HG03103 (cell line): ENCODE measurements around the gene TRIM72.
"Not testable (repeated sequence)": the region's sequence is repeated elsewhere in the genome, so short reads cannot be mapped to it uniquely, and the experiment has no call there.

Source experiments
- ATAC-seq: cut with Tn5 transposase; IDR thresholded peaks from one replicate; pipeline ENCODE4 v1.9.1; 2021; ENCODE audit warnings: low read depth; ENCODE audit not compliant: unreplicated experiment

TRIM72 gene

GRCh38 chr16:31214708-31215286, 878 bp downstream of the TRIM72 start:
- ATAC-seq = no peak

DNA sequence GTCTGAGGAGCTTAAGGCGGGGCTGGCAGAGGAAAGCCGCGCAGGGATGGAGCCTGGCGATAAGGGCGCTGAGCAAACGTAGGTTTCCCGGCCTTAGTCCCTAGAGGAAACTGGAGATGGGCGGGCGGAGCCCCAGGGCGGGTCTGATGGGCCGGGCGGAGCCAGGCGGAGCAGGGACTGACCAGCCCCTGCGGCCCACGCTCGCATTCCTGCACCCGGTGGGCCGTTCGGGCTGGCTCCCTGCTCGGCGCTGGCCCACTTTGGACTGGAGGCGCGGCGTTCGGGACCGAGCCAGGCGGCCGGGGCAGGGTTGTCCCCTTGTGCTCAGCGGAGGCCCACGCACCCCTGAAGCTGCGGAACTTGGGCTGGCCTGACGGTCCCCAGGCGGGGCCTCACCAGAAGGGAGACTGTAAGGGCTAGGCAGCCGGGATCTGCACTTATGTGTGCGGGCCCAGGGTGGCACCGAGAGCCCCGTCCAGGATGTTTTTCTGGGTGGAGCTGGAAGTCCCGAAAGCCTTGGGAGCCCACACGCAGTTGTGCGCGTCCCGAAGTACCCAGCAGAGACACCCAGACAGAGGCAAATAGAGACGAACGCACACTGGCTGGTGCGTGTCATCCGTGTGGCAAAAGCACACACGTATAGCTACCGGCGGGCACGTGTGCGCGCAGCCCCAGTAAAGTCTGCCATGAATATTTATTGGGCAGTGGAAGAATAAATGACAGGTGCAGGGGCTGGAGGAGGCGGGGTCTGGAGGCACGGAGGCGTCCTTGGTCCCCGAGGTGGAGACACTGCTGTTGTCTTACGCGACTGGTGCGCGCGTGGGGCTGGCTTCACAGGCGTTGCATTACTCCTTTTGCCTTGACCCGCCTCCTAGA, 1.6 kb downstream of the TRIM72 start:
- no peak for ATAC-seq

DNA sequence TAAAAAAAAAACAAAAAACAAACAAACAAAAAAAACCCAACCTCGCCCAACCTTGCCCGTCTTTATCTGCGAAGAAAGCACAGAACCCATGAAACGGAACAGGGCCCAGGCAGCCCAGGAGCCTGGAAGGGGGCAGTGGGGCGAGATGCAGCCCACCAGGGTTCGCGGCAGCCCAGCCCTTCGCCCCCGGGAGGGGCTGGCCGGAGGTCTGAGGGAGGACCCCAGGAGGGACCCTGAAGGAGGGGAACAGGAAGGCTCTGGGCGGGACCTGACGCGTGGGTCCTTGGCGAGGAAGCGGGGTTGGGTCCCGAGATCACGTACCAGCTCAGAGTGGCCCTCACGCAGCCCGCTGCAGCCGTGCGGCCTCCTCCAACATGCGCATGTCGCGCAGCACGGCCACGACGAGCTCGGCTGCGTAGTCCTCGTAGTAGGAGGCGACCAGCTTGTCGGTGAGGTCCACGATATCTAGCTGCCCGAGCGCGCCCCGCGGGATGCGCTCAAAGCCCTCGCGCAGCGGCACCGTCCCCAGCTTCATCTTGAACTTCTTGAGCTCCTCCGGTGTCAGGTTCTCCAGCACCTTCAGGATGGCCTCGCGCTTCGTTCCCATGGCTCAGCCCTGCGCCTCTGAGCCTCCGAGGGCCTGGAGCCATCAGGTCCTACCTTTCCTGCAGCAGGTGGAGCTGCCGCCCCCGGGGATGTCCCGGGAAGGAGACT, 2.7 kb downstream of the TRIM72 start, which contains the start of gene PYDC1:
TSS of gene PYDC1 (minus strand) at position 714 of the 714 bp plus-strand sequence. CDS start at position 607, 107 bp downstream.
- ATAC-seq = no peak

DNA sequence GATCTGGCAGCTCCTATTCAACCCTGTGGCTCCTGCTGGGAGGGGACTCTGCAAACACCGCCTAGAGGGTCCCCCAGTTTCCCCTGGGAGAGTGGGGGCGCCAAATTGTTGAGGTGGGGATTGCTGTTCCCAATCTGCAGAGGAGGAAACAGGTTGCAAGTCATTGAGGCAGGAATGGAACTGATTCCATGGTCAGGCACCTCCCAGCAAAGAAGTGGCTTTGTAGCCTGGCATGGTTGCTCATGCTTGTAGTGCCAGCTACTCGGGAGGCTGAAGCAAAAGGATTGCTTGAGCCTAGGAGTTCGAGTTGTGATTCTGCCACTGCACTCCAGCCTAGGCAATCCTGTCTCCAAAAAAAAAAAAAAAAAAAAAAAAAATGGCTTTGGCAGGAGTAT, 3.2 kb downstream of the TRIM72 start:
- no peak for ATAC-seq

DNA sequence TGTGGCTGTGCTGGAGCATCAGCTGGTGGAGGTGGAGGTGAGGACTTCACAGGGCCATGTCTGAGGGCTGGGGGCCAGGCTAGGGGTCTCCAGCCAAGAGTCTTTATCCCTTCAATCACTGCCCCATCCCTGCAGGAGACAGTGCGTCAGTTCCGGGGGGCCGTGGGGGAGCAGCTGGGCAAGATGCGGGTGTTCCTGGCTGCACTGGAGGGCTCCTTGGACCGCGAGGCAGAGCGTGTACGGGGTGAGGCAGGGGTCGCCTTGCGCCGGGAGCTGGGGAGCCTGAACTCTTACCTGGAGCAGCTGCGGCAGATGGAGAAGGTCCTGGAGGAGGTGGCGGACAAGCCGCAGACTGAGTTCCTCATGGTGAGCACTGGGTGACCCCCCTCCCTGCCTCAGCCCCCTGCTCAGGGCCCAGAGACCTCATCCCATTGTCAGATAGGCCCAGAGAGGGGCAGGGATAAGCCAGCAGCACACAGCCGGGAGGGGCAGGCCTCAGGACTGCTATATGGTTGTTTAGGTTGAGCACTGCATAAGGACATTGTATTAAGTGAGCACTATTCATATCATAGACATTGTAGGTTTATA, 5.3 kb downstream of the TRIM72 start:
- no peak for ATAC-seq

DNA sequence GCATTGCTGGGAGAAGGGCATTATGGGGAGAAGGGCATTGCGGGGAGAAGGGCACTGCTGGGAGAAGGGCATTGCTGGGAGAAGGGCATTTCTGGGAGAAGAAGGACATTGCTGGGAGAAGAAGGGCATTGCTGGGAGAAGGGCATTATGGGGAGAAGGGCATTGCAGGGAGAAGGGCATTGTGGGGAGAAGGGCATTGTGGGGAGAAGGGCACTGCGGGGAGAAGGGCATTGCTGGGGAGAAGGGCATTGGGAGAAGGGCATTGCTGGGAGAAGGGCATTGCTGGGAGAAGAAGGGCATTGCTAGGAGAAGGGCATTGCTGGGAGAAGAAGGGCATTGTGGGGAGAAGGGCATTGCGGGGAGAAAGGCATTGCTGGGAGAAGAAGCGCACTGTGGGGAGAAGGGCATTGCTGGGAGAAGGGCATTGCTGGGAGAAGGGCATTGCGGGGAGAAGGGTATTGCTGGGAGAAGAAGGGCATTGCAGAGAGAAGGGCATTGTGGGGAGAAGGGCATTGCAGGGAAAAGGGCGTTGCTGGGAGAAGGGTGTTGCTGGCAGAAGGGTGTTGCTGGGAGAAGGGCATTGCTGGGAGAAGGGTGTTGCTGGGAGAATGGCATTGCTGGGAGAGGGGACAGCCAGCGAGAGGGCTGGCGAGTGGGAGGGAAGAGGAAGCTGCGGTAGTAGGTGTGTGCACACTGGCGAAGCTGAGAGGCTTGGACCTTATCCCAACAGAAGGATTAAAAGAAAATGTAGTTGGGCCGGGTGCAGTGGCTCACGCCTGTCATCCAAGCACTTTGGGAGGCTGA, 7.6 kb downstream of the TRIM72 start:
- ATAC-seq = no peak

- no peak for ATAC-seq
Observed at GRCh38 chr16:31223044-31223443, 9.1 kb downstream of the TRIM72 start.

DNA sequence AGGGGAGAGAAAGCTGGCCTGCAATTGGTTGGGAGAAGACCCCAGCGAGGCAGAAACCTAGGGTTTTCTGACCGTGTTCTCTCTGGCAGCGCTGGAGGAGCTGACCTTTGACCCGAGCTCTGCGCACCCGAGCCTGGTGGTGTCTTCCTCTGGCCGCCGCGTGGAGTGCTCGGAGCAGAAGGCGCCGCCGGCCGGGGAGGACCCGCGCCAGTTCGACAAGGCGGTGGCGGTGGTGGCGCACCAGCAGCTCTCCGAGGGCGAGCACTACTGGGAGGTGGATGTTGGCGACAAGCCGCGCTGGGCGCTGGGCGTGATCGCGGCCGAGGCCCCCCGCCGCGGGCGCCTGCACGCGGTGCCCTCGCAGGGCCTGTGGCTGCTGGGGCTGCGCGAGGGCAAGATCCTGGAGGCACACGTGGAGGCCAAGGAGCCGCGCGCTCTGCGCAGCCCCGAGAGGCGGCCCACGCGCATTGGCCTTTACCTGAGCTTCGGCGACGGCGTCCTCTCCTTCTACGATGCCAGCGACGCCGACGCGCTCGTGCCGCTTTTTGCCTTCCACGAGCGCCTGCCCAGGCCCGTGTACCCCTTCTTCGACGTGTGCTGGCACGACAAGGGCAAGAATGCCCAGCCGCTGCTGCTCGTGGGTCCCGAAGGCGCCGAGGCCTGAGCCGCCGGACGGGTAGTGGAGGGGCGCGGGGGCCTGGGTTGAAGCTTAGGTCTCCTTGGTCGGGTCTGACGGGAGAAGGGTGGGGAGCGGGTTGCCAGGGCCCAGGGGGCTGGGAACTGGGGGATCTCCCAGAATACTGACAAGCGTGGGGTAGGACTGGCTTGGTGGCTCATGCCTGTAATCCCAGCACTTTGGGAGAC, 10.4 kb downstream of the TRIM72 start:
- no peak for ATAC-seq

- no peak for ATAC-seq
Observed at GRCh38 chr16:31225193-31225592, 11.3 kb downstream of the TRIM72 start.

DNA sequence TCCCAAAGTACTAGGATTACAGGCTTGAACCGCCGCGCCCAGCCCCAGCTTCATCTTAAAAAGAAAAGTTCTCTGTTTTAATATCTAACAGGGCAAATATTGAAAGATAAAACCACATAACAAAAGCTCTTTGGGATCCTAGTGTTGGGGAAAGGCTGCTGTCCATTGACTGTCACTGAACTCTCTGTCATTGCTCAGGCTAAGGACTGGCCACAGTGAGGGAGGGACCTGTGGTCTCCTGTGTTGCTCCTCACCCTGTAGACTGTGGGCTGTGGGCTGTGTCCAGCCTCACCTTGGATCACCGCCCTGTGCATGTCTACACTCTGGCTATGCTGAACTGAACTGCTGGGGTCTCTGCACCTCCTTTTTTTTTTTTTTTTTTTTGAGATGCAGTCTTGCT, 14.3 kb downstream of the TRIM72 start:
- ATAC-seq = no peak

DNA sequence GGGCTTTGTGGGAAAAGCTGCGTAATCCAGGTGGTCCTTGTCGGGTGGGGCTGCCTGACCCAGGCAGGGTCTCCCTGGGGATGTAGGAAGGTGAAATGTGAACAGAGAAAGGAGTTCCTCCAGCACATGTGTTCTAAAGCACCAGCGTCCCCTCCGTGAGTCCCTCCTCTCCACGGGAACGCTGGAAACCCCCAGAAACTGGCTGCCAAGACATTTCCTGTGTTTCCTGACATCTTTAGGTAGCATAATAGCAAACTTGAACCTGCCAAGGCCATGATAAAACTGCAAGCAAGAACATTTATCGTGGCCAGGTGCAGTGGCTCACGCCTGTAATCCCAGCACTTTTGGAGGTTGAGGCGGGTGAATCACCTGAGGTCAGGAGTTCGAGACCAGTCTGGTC, 15.6 kb downstream of the TRIM72 start:
- no peak for ATAC-seq

DNA sequence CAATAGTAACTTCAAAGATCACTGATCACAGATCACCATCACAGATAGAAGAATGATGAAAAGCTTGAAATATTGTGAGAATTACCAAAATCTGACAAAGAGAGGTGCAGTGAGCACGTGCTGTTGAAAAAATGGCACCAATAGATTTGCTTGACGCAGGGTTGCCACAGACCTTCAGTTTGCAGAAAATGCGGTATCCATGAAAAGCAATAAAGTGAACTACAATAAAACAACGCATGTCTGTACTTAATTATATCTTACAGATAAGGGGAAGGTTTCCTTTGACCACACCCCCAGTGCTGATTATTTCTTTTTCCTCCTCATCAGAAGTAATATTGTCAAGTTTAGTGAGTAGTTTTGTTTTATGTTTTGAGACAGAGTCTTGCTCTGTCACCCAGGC, 24.1 kb downstream of the TRIM72 start:
- ATAC-seq = no peak

GRCh38 chr16:31242206-31242605, 28.3 kb downstream of the TRIM72 start:
- ATAC-seq = no peak

GRCh38 chr16:31243734-31244670, 30.1 kb downstream of the TRIM72 start:
- ATAC-seq = no peak

- ATAC-seq = not testable (repeated sequence)
Observed at GRCh38 chr16:31245598-31245997, 31.7 kb downstream of the TRIM72 start.

GRCh38 chr16:31246296-31246695, 32.4 kb downstream of the TRIM72 start:
- no peak for ATAC-seq

- no peak for ATAC-seq
Observed at GRCh38 chr16:31248344-31248743, 34.4 kb downstream of the TRIM72 start.

- no peak for ATAC-seq
Observed at GRCh38 chr16:31250782-31251384, 37.0 kb downstream of the TRIM72 start.
